Osteoblast (primary cell): ENCODE results near the gene FXYD3. TPM values are rescaled to one million over a fixed set of nuclear protein-coding genes. Genes with fewer than 3 reads are reported as not detected.

Experiments
- DNase-seq: peaks from one replicate; pipeline ENCODE4 v3.0.0; 2011; ENCODE audit warnings: low spot score, mixed read lengths; ENCODE audit not compliant: insufficient read length; ENCODE audit errors: missing footprints
- H2AFZ ChIP-seq: 2 replicates; pipeline ENCODE4 v1.6.0; 2011; ENCODE audit warnings: mild to moderate bottlenecking, low read length
- H3K27ac ChIP-seq: 2 replicates; pipeline ENCODE4 v1.5.1; 2011; ENCODE audit warnings: mild to moderate bottlenecking, low read depth, low read length, moderate library complexity
- H3K27me3 ChIP-seq: 2 replicates; pipeline ENCODE4 v1.6.0; 2012; ENCODE audit warnings: mild to moderate bottlenecking, control low read depth, inconsistent platforms, low read length, moderate library complexity; ENCODE audit not compliant: insufficient read depth
- H3K36me3 ChIP-seq: 2 replicates; pipeline ENCODE4 v1.5.1; 2011; ENCODE audit warnings: mild to moderate bottlenecking, low read length, control low read depth, moderate library complexity; ENCODE audit not compliant: insufficient read depth
- H3K4me1 ChIP-seq: 2 replicates; pipeline ENCODE4 v1.5.1; 2011; ENCODE audit warnings: mild to moderate bottlenecking, low read length, control low read depth, moderate library complexity; ENCODE audit not compliant: insufficient read depth
- H3K4me2 ChIP-seq: 2 replicates; pipeline ENCODE4 v1.6.0; 2011; ENCODE audit warnings: mild to moderate bottlenecking, low read length; ENCODE audit not compliant: insufficient read depth
- H3K4me3 ChIP-seq: fragments of 200-600 bp; sonication (generic); 3 replicates; pipeline ENCODE4 v1.5.1; 2012; ENCODE audit warnings: mild to moderate bottlenecking, low read length, inconsistent platforms; ENCODE audit not compliant: insufficient read depth
- H3K79me2 ChIP-seq: 2 replicates; pipeline ENCODE4 v1.6.0; 2012; ENCODE audit warnings: mild to moderate bottlenecking, low read length, control low read depth, inconsistent platforms; ENCODE audit not compliant: insufficient read depth
- H3K9me3 ChIP-seq: 2 replicates; pipeline ENCODE4 v1.5.1; 2011; ENCODE audit warnings: low read depth, low read length, control low read depth
- H4K20me1 ChIP-seq: 2 replicates; pipeline ENCODE4 v1.6.0; 2012; ENCODE audit warnings: mild to moderate bottlenecking, low read length, control low read depth; ENCODE audit not compliant: insufficient read depth
- total RNA-seq: library from RNA; depleted of rRNA; stranded (reverse); fragments of >200 nt; gene quantifications from 2 replicates; pipeline ENCODE4 v1.2.3, GENCODE V29; 2012
- TF ChIP-seq, protein P1 (sequence below): IDR thresholded peaks from 2 replicates; pipeline ENCODE4 v1.5.1; 2011; ENCODE audit warnings: mild to moderate bottlenecking, low read depth, low read length, moderate library complexity; ENCODE audit errors: extremely low read depth

The FXYD3 gene
- total RNA-seq, 1 donor, result not detected

DNA sequence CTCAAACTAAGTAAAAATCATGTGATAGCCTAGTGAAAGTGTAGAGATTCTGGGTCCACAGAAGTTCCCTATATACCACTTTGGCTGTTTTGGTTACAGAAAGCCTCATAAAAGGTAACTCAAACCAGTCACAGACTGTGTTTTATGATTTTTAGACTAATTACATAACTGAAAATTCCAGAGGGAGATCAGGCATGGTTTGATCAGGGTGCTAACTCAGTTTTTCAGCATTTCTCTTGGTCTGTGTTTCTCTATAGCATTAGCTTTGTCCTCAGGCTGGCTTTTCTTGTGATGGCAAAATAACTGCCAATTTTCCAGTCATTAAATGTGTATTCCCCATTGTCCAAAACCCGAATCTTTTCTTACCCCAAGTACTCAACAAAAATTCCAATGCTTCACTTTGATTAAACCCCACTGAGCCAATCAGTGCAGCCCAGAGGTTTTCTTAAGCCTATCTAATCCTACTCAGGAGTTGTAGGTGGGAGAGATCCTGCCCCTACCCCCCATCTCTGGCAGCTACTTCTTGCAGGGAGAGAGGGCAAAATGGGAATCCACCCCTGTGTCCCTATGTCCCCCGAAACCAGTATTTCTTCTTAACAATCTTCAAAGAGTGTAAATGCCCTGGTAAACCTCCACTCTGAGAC is 8.6 kb upstream of the FXYD3 start:
- no peak overlapping the region for H3K4me3 ChIP-seq
- no peaks in the 10 kb centered on the region for H4K20me1 ChIP-seq
- H3K27me3 ChIP-seq, result no peaks in the 10 kb centered on the region
- H2AFZ ChIP-seq, result no peak overlapping the region
- H3K4me2 ChIP-seq, result no peak overlapping the region
- no peaks in the 10 kb centered on the region for H3K79me2 ChIP-seq
- no peaks in the 10 kb centered on the region for H3K36me3 ChIP-seq
- DNase-seq, result peak; percentile 77
- H3K4me1 ChIP-seq, result peaks cover 2% of the 10 kb centered on the region
- TF ChIP-seq, protein P1, sequence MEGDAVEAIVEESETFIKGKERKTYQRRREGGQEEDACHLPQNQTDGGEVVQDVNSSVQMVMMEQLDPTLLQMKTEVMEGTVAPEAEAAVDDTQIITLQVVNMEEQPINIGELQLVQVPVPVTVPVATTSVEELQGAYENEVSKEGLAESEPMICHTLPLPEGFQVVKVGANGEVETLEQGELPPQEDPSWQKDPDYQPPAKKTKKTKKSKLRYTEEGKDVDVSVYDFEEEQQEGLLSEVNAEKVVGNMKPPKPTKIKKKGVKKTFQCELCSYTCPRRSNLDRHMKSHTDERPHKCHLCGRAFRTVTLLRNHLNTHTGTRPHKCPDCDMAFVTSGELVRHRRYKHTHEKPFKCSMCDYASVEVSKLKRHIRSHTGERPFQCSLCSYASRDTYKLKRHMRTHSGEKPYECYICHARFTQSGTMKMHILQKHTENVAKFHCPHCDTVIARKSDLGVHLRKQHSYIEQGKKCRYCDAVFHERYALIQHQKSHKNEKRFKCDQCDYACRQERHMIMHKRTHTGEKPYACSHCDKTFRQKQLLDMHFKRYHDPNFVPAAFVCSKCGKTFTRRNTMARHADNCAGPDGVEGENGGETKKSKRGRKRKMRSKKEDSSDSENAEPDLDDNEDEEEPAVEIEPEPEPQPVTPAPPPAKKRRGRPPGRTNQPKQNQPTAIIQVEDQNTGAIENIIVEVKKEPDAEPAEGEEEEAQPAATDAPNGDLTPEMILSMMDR, result no peak
- H3K9me3 ChIP-seq, result no peaks in the 10 kb centered on the region
- no peak overlapping the region for H3K27ac ChIP-seq

DNA sequence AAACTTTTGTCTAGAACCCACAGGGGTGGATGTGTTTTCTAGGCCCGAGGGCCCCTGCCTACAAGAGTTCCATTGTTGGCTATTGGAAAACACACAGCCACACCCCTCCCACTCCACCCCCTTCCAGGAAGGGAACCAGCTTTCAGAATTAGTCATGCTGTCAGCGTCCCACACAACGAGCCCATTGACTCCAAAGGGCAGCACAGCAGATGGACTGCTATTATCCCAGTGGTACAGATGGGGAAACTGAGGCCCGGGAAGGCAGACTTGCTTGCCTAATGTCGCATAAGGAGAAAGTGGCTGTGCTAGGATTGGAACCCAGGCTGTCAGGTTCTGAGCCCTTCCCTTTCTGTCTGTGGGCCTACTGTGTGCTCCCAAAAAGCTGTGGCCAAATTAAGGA is 8.1 kb upstream of the FXYD3 start:
- TF ChIP-seq, protein P1, result no peak
- peaks cover 2% of the 10 kb centered on the region for H3K4me1 ChIP-seq
- no peaks in the 10 kb centered on the region for H3K27me3 ChIP-seq
- H3K27ac ChIP-seq, result no peak overlapping the region
- H3K36me3 ChIP-seq, result no peaks in the 10 kb centered on the region
- H3K4me3 ChIP-seq, result no peak overlapping the region
- H4K20me1 ChIP-seq, result no peaks in the 10 kb centered on the region
- no peak overlapping the region for H2AFZ ChIP-seq
- H3K9me3 ChIP-seq, result no peaks in the 10 kb centered on the region
- DNase-seq, result peak; percentile 90
- H3K79me2 ChIP-seq, result no peaks in the 10 kb centered on the region
- H3K4me2 ChIP-seq, result no peak overlapping the region

DNA sequence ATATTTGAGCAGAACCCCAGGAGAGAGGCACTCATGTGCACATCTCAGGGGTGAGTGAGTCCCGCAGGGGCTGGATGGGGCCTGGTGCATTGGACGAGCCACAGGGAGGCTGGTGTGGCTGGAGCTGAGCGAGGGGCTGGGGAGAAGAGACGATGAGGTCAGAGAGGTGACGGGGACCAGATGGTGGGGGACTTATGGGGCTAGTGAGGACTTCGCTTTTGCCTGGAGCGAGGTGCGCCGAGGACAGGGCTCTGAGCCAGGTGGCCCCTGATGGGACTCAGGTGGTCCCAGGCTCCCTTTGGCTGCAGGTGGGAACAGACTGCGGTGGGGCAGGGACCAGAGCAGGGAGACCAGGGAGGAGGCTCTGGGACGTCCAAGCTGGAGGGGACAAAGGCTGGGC is 6.9 kb upstream of the FXYD3 start:
- H3K27me3 ChIP-seq, result no peaks in the 10 kb centered on the region
- H3K4me2 ChIP-seq, result no peak overlapping the region
- no peak overlapping the region for H2AFZ ChIP-seq
- H3K27ac ChIP-seq, result no peak overlapping the region
- H3K4me3 ChIP-seq, result no peak overlapping the region
- peaks cover 2% of the 10 kb centered on the region for H3K4me1 ChIP-seq
- no peaks in the 10 kb centered on the region for H3K9me3 ChIP-seq
- DNase-seq, result peak; percentile 47
- no peaks in the 10 kb centered on the region for H3K36me3 ChIP-seq
- no peaks in the 10 kb centered on the region for H3K79me2 ChIP-seq
- TF ChIP-seq, protein P1, result no peak
- H4K20me1 ChIP-seq, result no peaks in the 10 kb centered on the region

DNA sequence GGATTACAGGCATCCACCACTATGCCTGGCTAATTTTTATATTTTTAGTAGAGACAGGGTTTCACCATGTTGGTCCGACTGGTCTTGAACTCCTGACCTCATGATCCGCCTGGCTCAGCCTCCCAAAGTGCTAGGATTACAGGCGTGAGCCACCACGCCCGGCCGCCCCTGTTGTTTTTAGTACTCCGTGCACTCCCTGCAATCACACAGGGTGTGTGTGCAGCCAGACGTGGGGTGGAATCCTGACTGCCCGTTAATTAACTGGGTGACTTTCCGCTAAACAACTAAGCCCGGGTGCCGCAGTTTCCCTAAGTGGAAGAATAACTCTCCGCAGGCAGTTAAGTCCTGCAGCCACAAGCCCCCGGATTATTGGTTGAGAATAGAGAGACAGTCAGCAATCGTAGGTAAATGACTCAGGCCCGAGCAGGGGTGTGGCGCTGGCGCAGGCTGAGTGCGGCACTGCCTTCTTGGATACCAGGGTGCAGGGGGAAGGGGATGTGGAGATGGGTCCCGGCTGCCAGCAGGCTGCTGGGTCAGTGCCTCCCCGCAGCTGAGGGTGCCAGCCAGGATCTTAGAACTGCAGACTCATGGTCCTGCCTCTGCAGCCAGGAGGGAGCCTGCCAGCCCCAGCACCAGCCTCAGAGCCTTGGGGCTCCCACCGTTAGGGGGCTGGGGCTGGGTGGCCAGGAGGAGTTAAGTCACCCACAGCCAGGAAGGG is 6.1 kb upstream of the FXYD3 start:
- Histone ChIP-seq H3K4me2 (no peak overlapping the region), H3K36me3 (no peaks in the 10 kb centered on the region), H3K9me3 (no peaks in the 10 kb centered on the region), H3K27me3 (no peaks in the 10 kb centered on the region), H2AFZ (no peak overlapping the region), H4K20me1 (no peaks in the 10 kb centered on the region), H3K4me3 (no peak overlapping the region), H3K4me1 (peaks cover 2% of the 10 kb centered on the region), H3K79me2 (no peaks in the 10 kb centered on the region), H3K27ac (no peak overlapping the region)
- TF ChIP-seq, protein P1, result no peak
- DNase-seq, result no peak
